GM19397 (cell line): ENCODE measurements around the gene ALDOA.
"Not testable (repeated sequence)": the region's sequence is repeated elsewhere in the genome, so short reads cannot be mapped to it uniquely, and the experiment has no call there.

Experiments
- ATAC-seq: cut with Tn5 transposase; IDR thresholded peaks from one replicate; pipeline ENCODE4 v1.9.1; 2021; ENCODE audit warnings: mild to moderate bottlenecking, moderate library complexity; ENCODE audit not compliant: unreplicated experiment

The ALDOA gene

GRCh38 chr16:30065102-30065942 lies at the start of gene ALDOA:
TSS of gene ALDOA (plus strand) at chr16:30065760. CDS start at chr16:30066898, 1,138 bp downstream.
- ATAC-seq = peak; percentile 77

DNA sequence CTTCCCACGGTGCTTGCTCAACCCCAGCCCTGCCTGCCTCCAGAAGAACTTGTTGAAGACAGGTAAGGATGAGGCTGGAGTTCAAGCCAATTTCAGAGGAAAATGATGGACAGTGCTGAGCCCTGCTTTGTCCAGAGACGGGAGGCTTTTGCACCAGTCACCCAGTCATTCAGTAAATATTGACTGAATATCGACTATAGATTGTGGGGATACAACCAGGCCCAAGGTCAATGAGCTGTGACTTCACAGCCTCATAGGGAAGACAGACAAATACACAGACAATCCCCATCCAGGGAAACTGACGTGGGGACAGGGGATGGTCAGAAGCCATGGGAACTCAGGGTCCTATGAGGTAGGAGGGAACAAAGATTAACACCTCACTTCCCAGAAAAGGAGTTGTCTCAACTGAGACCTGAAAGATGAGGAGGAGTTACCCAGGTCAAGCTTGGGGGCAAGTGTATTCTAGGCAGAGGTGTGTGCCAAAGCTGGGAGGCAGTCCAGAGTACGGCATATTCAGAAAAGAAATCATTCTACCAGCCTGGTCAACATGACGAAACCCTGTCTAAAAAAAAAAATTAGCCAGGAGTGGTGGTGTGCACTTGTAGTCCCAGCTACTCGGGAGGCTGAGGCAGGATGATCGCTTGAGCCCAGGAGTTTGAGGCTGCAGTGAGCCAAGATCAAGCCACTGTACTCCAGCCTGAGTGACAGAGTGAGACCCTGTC lies 48.8 kb upstream of the ALDOA start:
- ATAC-seq = no peak

GRCh38 chr16:30017277-30017656 lies 48.3 kb upstream of the ALDOA start:
- ATAC-seq = no peak

- ATAC-seq = not testable (repeated sequence)
Measured at GRCh38 chr16:30017937-30018336, 47.6 kb upstream of the ALDOA start.

- no peak for ATAC-seq
Measured at GRCh38 chr16:30018731-30019158, 46.8 kb upstream of the ALDOA start.

DNA sequence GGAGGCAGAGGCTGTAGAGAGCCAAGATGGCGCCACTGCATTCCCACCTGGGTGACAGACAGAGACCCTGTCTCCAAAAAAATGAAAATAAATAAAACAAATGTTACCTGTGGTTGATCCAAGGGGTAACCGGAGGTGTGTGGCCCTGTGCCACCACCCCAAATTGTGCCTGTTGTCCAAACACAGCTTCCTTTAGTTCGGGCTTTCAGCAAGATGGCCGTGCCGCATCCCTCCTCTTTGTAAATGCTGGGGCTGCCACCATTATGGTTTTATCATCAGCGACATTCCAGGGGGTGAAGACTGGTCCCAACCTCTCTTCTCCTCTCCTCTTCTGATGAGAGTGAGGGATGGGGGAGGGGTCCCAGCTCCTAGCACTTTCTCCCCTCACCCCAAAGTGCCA lies 42.7 kb upstream of the ALDOA start, which contains the start of gene C16orf92:
Gene C16orf92 (plus strand): TSS at position 312 of the 400 bp plus-strand sequence. CDS start 143 bp downstream, outside the sequence.
- ATAC-seq = no peak

DNA sequence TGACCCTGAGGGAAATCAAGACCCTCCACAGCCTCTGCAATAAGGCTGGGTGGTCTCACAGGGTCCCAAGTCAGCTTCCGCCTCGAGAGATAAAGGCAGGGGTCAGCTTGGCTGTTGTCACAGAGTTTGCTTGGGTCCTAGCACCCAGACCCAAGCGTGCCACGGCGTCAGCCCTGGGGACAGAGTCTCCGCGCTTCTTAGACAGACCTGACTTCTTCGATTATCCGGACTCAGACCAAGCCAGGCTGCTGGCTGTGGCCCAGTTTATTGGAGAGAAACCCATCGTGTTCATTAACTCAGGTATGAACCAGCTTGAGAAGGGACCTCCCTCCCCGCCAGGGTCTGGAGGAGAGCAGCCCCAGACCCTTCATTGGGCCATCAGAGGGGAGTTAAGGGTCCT lies 42.0 kb upstream of the ALDOA start:
- no peak for ATAC-seq

- no peak for ATAC-seq
Measured at GRCh38 chr16:30024451-30024850, 41.1 kb upstream of the ALDOA start.

- no peak for ATAC-seq
Measured at GRCh38 chr16:30025156-30025555, 40.4 kb upstream of the ALDOA start.

- ATAC-seq = no peak
Measured at GRCh38 chr16:30025574-30025973, 40.0 kb upstream of the ALDOA start.

DNA sequence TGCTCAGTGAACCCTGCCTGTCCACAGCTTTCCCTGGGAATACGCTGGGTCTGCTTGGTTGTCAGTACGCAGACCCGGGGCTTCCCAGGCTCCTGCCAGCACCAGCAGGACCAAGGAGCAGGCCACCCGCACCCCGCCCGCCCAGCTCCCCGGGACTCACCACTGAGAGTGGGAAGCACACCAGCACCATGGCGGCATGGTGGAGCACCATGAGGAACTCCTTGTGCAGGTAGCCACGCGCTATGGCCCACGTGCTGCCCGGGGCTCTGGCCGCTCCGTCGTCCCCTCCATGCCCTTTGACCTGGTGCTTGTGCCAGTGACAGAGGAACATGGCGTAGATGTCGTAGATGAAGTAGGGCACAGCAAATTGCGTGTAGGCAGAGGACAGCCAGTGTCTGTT lies 39.1 kb upstream of the ALDOA start:
- ATAC-seq = no peak

DNA sequence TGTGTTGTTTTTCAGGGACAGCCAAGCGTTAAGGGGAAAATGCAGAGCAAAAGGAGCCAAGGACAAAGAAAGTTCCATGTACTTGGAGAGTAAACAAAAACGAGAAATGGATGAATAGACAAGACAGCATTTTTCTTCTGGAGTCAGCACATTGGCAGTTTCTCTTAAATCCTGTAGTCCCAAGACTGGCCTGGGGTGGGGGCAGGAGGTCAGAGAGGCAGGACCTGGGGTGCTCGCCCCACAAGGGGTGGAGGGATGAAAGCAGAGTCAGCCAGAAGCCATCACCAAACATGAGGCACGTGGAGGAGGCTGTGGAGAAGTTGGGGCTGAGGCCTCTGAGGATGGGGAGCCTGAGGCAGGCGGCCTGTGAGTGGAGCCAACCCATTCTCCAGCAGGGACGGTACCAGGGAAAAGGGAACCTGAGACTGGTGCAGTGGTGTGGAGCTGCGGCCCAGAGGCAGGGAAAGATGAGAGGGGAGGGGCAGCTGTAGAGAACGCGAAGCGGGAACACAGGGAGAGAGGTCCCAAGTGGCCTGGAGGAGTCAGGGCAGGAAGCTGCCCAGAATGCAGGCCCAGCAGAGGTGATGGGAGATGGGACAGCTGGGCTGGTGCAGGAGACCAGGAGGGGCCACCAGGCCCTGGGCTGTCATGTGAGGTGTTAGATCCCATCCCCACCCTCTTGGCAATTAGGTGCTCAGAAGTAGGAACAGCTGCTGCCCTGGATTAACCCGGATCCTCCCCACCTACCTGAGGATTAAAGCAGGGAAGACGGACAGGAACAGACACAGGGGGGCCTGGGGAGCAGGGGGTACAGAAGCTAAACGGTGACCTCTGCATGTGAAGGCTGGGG lies 37.7 kb upstream of the ALDOA start:
- no peak for ATAC-seq

- ATAC-seq = no peak
Measured at GRCh38 chr16:30028438-30029076, 37.0 kb upstream of the ALDOA start.

GRCh38 chr16:30030011-30030685 lies 35.4 kb upstream of the ALDOA start:
- ATAC-seq = no peak

GRCh38 chr16:30030841-30031413 lies 34.6 kb upstream of the ALDOA start, which contains the start of gene TLCD3B:
TSS of gene TLCD3B (minus strand) at chr16:30031271. CDS start at chr16:30030527, 744 bp downstream.
- no peak for ATAC-seq

DNA sequence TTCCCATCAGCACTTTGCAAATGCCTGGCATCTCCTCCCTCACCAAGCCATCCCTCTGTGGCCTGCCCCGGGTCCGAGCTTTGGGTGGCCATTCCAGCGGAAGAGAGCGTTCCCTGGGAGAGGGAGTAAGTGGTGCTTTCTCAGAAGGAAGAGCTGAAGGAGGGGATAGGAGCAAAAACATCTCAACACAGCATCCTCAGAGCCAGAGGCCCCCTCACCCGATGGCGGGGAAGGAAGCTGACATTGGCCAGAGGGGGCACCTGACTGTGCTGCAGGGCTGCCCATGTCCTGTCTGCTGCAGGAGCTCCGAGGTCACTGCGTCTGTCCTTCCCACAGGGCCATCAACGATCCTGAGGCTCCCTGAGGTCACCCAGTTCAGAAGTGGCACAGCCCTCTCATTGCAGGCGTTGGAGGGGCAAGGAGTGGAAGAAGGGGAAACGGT lies 34.1 kb upstream of the ALDOA start:
- ATAC-seq = no peak

GRCh38 chr16:30032083-30032819 lies 33.3 kb upstream of the ALDOA start:
- no peak for ATAC-seq

DNA sequence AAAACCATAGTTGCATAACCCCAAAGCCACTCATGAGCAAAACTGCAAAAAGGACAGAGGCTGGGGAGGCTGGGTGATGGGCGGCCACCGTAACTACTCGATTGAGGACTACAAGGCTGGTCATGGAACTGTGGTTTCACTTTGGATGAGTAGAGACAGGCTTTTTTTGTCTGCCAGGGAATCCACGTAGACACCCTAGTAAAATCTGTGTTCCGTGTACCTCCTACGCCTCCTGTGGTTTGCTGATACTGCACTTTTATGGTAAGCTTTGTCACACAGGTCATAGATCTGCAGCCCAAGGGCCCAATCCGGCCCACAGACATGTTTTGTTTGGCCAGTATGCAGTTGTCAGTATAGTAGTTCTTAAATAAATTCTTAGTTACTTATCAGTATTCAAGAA lies 32.3 kb upstream of the ALDOA start:
- ATAC-seq = no peak

DNA sequence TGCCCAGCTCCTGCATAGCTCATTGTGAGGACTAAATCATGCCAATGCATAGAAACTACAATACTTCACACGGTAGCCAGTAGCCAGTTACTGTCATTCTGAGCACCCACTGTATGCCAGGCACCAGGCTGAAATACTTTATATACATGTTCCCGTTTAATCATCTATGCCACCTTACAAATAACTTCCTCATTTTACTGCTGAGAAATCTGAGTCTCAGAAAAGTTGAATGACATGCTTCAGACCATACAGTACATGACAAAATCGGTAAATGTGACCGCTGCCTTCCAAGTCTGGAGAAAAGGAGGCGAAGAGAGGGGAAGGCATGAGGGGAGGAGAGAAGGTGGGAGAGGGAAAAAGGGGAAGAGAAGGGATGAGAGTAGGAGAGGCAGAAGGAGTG lies 25.3 kb upstream of the ALDOA start:
- ATAC-seq = no peak
